Mucosa of rectum (tissue), 2 donors: ENCODE measurements around the gene FCN3.

Experiments used
- H3K27ac ChIP-seq, 2 donors: one replicate each; pipeline ENCODE4 v1.7.0; 2013; ENCODE audit warnings: inconsistent platforms in 2 of 2, low read depth in 2 of 2, low read length in 2 of 2
- H3K27me3 ChIP-seq, 2 donors: one replicate each; pipeline ENCODE4 v1.7.0; 2013; ENCODE audit warnings: low read length in 2 of 2; ENCODE audit not compliant: control insufficient read depth in 2 of 2, insufficient read depth in 2 of 2
- H3K36me3 ChIP-seq, 2 donors: one replicate each; pipeline ENCODE4 v1.7.0; 2013; ENCODE audit warnings: low read length in 2 of 2; ENCODE audit not compliant: control insufficient read depth in 2 of 2, insufficient read depth in 2 of 2
- H3K4me1 ChIP-seq, 2 donors: one replicate each; pipeline ENCODE4 v1.7.0; 2013; ENCODE audit warnings: low read length in 2 of 2, mild to moderate bottlenecking in 1 of 2; ENCODE audit not compliant: control insufficient read depth in 2 of 2, insufficient read depth in 2 of 2
- H3K4me3 ChIP-seq, 2 donors: one replicate each; pipeline ENCODE4 v1.7.0; 2013; ENCODE audit warnings: low read length in 2 of 2
- H3K9ac ChIP-seq, 2 donors: one replicate each; pipeline ENCODE4 v1.7.0; 2013; ENCODE audit warnings: low read length in 2 of 2, low read depth in 1 of 2, mild to moderate bottlenecking in 1 of 2
- H3K9me3 ChIP-seq, 2 donors: one replicate each; pipeline ENCODE4 v1.7.0; 2013; ENCODE audit warnings: low read length in 2 of 2; ENCODE audit not compliant: control insufficient read depth in 2 of 2
- donor health status: healthy.
- donor health status: Normal muscosa, but diverticular disease.

The FCN3 gene

DNA sequence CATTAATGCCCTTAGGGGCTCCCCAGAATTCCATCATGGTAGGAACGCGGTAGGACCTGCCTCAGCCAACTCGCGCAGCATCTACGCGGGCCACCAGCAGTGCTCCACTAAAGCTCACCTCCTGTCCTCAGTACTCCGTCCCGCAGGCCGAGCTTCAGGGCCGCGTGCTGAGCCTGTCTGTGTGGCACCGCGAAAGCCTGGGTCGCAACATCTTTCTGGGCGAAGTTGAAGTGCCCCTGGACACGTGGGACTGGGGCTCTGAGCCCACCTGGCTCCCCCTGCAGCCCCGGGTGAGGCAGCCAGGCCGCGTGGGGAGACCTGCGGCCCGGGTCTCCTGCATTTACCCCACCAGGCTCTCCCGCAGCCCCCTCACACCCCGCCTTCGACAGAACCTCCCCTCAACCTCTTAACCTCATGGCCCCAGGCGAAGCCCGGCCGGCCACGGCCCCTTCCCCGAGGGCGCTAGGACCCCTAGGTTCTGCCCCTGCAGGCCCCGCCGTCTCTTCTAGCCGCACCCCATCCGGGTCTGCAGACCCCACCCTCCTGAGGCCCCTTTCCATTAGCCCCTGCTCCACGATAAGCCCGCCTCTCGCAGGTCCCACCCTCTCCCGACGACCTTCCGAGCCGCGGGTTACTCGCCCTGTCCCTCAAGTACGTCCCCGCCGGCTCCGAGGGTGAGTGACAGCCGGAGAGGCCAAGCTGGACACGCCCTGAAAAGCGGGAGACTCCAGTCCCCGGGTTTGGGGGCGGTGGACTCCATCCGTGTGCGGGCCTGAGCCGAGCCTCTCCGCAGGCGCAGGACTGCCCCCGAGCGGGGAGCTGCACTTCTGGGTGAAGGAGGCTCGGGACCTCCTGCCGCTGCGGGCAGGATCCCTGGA lies 23.7 kb downstream of the FCN3 start:
- peaks cover 9 to 10% of the 10 kb centered on the region in 2 donors for H3K36me3 ChIP-seq
- H3K4me3 ChIP-seq: peak overlapping the region; percentile 12 to 13
- no peaks in the 10 kb centered on the region for H3K9me3 ChIP-seq
- peaks cover 17 to 22% of the 10 kb centered on the region in 2 donors for H3K4me1 ChIP-seq
- no peak overlapping the region for H3K27ac ChIP-seq
- H3K27me3 ChIP-seq: no peaks in the 10 kb centered on the region
- H3K9ac ChIP-seq: no peak overlapping the region

GRCh38 chr1:27349784-27350662 lies 24.6 kb downstream of the FCN3 start:
- Histone ChIP-seq H3K27me3 (no peaks in the 10 kb centered on the region), H3K4me1 (peaks cover 17 to 22% of the 10 kb centered on the region in 2 donors), H3K4me3 (peak overlapping the region; percentile 50 to 63), H3K9me3 (no peaks in the 10 kb centered on the region), H3K9ac (peak overlapping the region in 1 of 2 donors; percentile 36), H3K27ac (peak overlapping the region in 1 of 2 donors; percentile 32), H3K36me3 (peaks cover under 1 to 6% of the 10 kb centered on the region in 2 donors)

DNA sequence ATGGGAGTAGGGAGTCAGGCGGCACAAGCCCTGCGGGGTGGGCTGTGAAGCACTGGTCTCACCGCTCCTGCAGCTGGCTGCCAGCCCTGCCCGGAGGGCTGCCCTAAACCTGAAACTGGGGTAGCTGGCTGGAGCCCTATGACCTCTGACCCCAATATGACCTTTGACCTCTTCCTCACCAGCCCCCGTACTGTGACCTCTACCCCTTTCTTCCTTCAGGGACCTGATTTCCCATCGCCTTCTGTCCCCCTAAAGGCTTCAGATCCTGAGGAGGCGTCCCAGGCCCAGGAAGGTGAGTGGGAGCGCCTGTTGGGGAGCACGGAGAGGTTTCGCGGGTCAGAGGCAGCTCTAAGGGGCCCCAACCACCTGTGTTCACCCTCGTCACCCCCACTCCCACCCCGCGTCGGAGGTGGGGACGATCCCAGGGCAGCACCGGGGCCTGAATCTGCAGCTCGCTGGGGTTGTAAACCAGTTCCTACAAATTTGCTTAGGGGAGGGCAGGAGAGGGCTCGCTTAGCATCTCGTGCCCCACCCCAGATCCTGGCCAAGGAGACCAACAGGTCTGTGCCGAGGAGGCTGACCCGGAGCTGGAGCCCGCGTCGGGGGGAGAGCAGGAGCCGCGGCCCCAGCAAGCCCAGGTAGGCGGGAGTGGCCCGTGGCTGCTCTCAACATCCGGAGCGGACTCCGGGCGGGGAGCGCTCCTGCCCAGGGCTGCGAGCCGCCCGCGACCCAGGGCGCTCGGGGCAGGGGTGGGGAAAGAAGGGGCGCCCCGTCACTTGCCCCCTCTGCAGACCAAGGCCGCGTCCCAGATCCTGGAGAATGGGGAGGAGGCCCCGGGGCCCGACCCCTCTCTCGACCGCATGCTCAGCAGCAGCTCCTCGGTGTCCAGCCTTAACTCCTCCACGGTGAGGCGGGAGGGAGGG lies 25.5 kb downstream of the FCN3 start:
- Histone ChIP-seq H3K27ac (peak overlapping the region in 1 of 2 donors; percentile 32), H3K9ac (peak overlapping the region; percentile 41 to 59), H3K36me3 (peaks cover 0 to 6% of the 10 kb centered on the region in 2 donors), H3K9me3 (no peaks in the 10 kb centered on the region), H3K27me3 (no peaks in the 10 kb centered on the region), H3K4me3 (peak overlapping the region; percentile 50 to 63), H3K4me1 (peaks cover 17 to 22% of the 10 kb centered on the region in 2 donors)

DNA sequence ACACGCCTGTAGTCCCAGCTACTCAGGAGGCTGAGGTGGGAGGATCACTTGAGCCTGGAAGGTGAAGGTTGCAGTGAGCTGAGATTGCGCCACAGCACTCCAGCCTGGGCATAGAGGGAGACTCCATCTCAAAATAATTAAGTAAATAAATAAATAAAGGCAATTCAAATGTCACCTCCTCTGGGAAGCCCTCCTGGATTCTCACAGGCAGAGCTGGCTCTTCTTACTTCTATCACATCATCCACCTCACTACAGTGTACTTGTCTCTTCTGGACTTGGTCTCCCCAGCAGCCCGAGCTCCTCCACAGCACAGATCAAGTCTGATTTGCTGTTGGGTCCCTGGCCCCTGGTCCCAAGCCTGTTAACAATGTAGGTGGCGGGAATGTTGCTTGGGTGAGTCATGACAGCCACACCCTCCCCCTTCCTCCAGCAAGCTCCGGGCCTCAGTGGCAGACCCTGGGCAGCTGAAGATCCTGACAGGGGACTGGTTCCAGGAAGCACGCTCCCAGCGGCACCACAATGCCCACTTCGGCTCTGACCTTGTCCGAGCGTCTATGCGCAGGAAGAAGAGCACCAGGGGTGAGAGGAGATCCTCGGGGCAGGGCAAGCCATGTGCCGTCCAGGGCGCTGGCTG lies 27.5 kb downstream of the FCN3 start:
- peaks cover 0 to 6% of the 10 kb centered on the region in 2 donors for H3K36me3 ChIP-seq
- no peak overlapping the region for H3K4me3 ChIP-seq
- H3K27ac ChIP-seq: no peak overlapping the region
- no peaks in the 10 kb centered on the region for H3K27me3 ChIP-seq
- H3K9me3 ChIP-seq: no peaks in the 10 kb centered on the region
- H3K4me1 ChIP-seq: peaks cover 27 to 33% of the 10 kb centered on the region in 2 donors
- H3K9ac ChIP-seq: no peak overlapping the region

- no peaks in the 10 kb centered on the region for H3K9me3 ChIP-seq
- no peak overlapping the region for H3K9ac ChIP-seq
- H3K27ac ChIP-seq: no peak overlapping the region
- H3K4me3 ChIP-seq: no peak overlapping the region
- peaks cover 30 to 37% of the 10 kb centered on the region in 2 donors for H3K4me1 ChIP-seq
- H3K36me3 ChIP-seq: peaks cover 0 to 6% of the 10 kb centered on the region in 2 donors
- no peaks in the 10 kb centered on the region for H3K27me3 ChIP-seq
These were observed 28.3 kb downstream of the FCN3 start for GRCh38 chr1:27346357-27346756.

- Histone ChIP-seq H3K9ac (no peak overlapping the region), H3K36me3 (peaks cover 0 to 6% of the 10 kb centered on the region in 2 donors), H3K4me3 (no peak overlapping the region), H3K27me3 (no peaks in the 10 kb centered on the region), H3K4me1 (peaks cover 21 to 33% of the 10 kb centered on the region in 2 donors), H3K9me3 (no peaks in the 10 kb centered on the region), H3K27ac (no peak overlapping the region)
These were observed 29.4 kb downstream of the FCN3 start for GRCh38 chr1:27345272-27345671.

DNA sequence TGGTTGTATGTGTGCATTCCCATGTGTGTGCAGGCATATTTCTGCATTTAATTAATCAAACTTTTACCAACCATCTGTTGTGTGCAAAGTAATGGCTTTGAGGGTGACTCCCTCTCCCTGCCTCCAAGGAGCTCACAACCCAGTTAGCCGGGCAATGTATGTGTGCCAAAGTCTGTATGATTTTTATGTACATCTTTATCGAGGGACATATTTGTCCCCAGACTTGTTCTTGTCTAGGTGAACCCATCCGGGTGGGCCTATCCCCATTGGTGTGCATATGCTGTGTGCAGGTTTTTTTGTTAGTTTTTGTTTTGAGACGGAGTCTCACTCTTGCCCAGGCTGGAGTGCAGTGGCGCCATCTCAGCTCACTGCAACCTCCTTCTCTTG lies 31.0 kb downstream of the FCN3 start:
- H3K4me1 ChIP-seq: peaks cover 16 to 23% of the 10 kb centered on the region in 2 donors
- H3K9me3 ChIP-seq: no peaks in the 10 kb centered on the region
- peak overlapping the region in 1 of 2 donors; percentile 66 for H3K9ac ChIP-seq
- H3K27ac ChIP-seq: peak overlapping the region; percentile 65 to 82
- no peaks in the 10 kb centered on the region for H3K27me3 ChIP-seq
- H3K4me3 ChIP-seq: peak overlapping the region; percentile 62 to 84
- H3K36me3 ChIP-seq: peaks cover 0 to 7% of the 10 kb centered on the region in 2 donors

DNA sequence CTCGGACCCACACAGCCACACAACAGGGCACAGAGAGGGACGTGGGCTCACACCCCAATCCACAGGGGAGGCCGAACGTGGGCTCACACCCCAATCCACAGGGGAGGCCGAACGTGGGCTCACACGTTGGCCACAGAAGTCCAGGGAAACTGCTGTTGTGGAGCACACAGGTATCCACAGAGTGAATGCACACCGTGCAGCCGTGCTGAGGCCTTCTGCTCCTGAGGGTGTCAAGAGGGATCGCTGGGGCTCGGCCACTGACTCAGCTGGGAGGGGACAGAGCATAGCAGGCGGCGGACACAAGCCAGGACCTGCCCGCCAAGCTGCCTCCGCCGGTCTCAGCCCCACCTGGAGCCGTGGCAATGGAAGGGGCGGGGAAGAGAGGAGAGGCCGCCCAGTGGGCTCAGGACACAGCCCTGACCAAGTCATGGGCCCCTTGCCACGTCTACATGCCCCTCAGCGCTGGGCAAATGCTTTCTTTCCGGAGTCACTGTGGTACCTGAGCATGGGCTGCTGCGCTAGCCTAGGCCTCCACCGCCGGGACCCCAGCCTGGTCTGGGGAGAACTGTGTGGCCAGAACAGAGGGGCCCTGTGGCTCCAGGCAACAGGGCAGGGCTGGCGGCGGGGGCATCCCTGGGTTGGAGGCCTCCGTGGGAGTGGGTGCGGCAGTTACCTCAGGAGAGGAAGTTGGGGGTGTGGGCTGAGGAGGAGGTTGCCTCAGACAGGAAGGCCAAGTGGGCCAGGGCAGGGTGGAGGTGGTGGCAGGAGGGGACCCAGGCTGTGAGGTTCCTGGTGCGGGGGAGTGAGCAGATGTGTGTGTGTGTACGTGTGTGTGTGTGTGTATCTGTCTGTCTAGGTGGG lies 31.6 kb downstream of the FCN3 start:
- H3K9me3 ChIP-seq: no peaks in the 10 kb centered on the region
- no peaks in the 10 kb centered on the region for H3K27me3 ChIP-seq
- peaks cover 16 to 23% of the 10 kb centered on the region in 2 donors for H3K4me1 ChIP-seq
- peak overlapping the region; percentile 65 to 82 for H3K27ac ChIP-seq
- H3K4me3 ChIP-seq: peak overlapping the region; percentile 62 to 84
- H3K9ac ChIP-seq: peak overlapping the region; percentile 66 to 81
- H3K36me3 ChIP-seq: peaks cover 0 to 8% of the 10 kb centered on the region in 2 donors
